Activated gamma-delta T cell (primary cell): ENCODE data around the gene MOCS1.

ENCODE experiments used
- DNase-seq: peaks from one replicate; lab custom pipeline; 2025; lab: John Stamatoyannopoulos, UW

The MOCS1 gene

GRCh38 chr6:39876111-39876510 is 58.2 kb downstream of the MOCS1 start:
- DNase-seq = no peak

- DNase-seq = no peak
Observed at GRCh38 chr6:39873439-39873838, 60.8 kb downstream of the MOCS1 start.

GRCh38 chr6:39870950-39871349 is 63.3 kb downstream of the MOCS1 start:
- DNase-seq = no peak

DNA sequence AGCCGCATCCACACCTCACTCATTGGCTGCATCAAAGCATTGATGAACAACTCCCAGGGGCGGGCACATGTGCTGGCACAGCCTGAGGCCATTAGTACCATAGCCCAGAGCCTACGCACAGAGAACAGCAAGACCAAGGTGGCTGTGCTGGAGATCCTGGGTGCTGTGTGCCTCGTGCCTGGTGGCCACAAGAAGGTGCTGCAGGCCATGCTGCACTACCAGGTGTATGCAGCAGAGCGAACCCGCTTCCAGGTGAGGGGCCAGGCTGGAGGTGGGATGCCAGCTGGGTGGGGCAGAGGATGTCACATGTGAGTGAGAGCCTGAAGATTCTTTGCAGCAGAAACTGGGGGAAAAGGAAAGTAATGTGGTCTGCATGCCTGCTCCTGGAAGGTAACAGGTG is 66.7 kb downstream of the MOCS1 start:
- DNase-seq = no peak

DNA sequence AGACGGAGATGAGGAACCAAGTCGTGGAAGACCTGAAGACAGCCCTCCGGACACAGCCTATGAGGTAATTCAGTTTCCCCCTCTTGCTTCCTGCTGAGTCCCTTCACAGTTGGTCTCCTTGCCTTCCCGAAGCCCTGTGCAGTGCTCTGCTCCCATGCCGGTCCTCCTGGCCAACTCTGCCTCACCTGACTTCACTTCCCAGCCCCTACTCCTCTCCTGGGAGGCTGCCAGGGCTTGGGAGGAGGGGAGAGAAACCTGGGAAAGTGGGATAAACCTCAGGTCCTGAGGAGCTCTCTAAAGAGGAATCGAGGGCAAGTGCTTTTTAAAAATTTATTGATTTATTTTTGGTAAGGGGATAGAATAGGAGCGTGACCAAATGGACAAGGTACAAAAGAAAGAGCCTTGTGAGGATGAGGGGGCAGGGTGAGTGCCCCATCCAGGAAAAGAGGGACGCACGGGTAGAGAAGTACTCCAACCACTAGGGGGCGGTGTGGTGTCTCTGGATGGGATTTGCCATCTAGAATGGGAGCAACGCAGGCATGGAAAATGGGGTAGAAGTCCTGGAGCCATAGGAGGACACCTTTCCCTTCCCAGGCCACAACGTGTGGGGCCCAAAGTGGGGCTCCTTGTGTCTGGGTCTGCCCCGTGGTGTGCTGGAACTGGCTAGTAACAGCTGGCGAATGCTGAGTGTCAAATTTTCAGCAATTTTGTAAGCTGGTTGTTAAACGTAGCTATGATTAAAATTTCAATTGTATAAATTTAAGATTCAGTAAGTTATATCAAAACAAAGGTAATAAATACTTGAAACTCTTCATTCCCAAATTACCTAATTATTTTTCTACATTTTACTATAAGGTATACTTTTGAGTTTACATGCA is 69.0 kb downstream of the MOCS1 start:
- DNase-seq = no peak

- no peak for DNase-seq
Observed at GRCh38 chr6:39861663-39862062, 72.6 kb downstream of the MOCS1 start.

DNA sequence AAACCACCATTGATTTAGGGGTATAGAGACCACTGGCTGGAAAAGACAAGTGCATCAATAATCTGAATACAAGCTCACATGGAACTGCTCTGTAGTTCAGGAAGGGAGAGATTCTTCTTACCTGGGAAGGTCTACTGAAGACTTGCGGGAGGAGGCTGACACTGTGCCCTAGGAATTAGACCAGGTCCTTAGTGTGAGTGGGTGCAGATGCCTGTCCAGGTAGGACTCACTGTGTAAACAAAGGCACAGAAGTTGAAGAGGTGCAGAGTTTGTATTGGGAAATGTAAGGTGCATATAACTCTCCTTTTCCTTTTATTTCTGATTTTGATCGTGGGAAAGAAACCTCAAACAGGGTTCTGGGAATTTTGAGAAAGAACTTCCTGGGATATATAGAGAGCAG is 75.2 kb downstream of the MOCS1 start:
- no peak for DNase-seq

- DNase-seq = no peak
Observed at GRCh38 chr6:39855356-39855995, 78.8 kb downstream of the MOCS1 start.
